Activated naive CD8-positive, alpha-beta T cell (primary cell): ENCODE measurements around the gene OXGR1.
"Not testable (repeated sequence)": the region's sequence is repeated elsewhere in the genome, so short reads cannot be mapped to it uniquely, and the experiment has no call there.

ENCODE experiments used
- H3K27ac Mint-ChIP-seq: one replicate; pipeline ENCODE4 v1.8.0; 2021; ENCODE audit warnings: mixed read lengths
- H3K27me3 Mint-ChIP-seq: one replicate; pipeline ENCODE4 v1.8.0; 2021; ENCODE audit warnings: mixed read lengths
- H3K36me3 Mint-ChIP-seq: one replicate; pipeline ENCODE4 v1.8.0; 2021; ENCODE audit warnings: mixed read lengths
- H3K4me1 Mint-ChIP-seq: one replicate; pipeline ENCODE4 v1.8.0; 2021; ENCODE audit warnings: low read depth, mixed read lengths
- H3K4me3 Mint-ChIP-seq: one replicate; pipeline ENCODE4 v1.8.0; 2021; ENCODE audit warnings: mild to moderate bottlenecking, mixed read lengths
- H3K9me3 Mint-ChIP-seq: one replicate; pipeline ENCODE4 v1.8.0; 2021; ENCODE audit warnings: low read depth, mixed read lengths

The OXGR1 gene

GRCh38 chr13:96996107-96996506 lies 1.8 kb upstream of the OXGR1 start:
- Mint-ChIP-seq H3K4me1 (peaks cover 8% of the 10 kb centered on the region), H3K27ac (no peak overlapping the region), H3K27me3 (peaks cover 49% of the 10 kb centered on the region), H3K36me3 (peaks cover 3% of the 10 kb centered on the region), H3K9me3 (peaks cover 4% of the 10 kb centered on the region), H3K4me3 (no peak overlapping the region)

- Mint-ChIP-seq H3K9me3 (peaks cover 4% of the 10 kb centered on the region), H3K27ac (no peak overlapping the region), H3K36me3 (peaks cover 3% of the 10 kb centered on the region), H3K27me3 (peaks cover 48% of the 10 kb centered on the region), H3K4me3 (peak overlapping the region; percentile 59), H3K4me1 (peaks cover 8% of the 10 kb centered on the region)
Measured at GRCh38 chr13:96994858-96995243, 575 bp upstream of the OXGR1 start.

- H3K4me3 Mint-ChIP-seq = peak overlapping the region; percentile 64
- H3K27me3 Mint-ChIP-seq = peaks cover 47% of the 10 kb centered on the region
- H3K27ac Mint-ChIP-seq = no peak overlapping the region
- H3K9me3 Mint-ChIP-seq = peaks cover 4% of the 10 kb centered on the region
- peaks cover 3% of the 10 kb centered on the region for H3K36me3 Mint-ChIP-seq
- peaks cover 8% of the 10 kb centered on the region for H3K4me1 Mint-ChIP-seq
Measured at GRCh38 chr13:96993634-96994016, 651 bp downstream of the OXGR1 start.

GRCh38 chr13:96992633-96993032 lies 1.6 kb downstream of the OXGR1 start:
- H3K27ac Mint-ChIP-seq = no peak overlapping the region
- peaks cover 49% of the 10 kb centered on the region for H3K27me3 Mint-ChIP-seq
- H3K4me3 Mint-ChIP-seq = no peak overlapping the region
- H3K36me3 Mint-ChIP-seq = peaks cover 3% of the 10 kb centered on the region
- peaks cover 4% of the 10 kb centered on the region for H3K9me3 Mint-ChIP-seq
- peaks cover 8% of the 10 kb centered on the region for H3K4me1 Mint-ChIP-seq

GRCh38 chr13:96991072-96991471 lies 3.2 kb downstream of the OXGR1 start:
- Mint-ChIP-seq H3K36me3 (peaks cover 3% of the 10 kb centered on the region), H3K9me3 (peaks cover 4% of the 10 kb centered on the region), H3K27me3 (peaks cover 50% of the 10 kb centered on the region), H3K27ac (no peak overlapping the region), H3K4me3 (no peak overlapping the region), H3K4me1 (peaks cover 8% of the 10 kb centered on the region)

GRCh38 chr13:96988441-96988840 lies 5.8 kb downstream of the OXGR1 start:
- H3K4me1 Mint-ChIP-seq = peaks cover 12% of the 10 kb centered on the region
- peaks cover 34% of the 10 kb centered on the region for H3K27me3 Mint-ChIP-seq
- no peak overlapping the region for H3K27ac Mint-ChIP-seq
- no peak overlapping the region for H3K4me3 Mint-ChIP-seq
- peaks cover 3% of the 10 kb centered on the region for H3K36me3 Mint-ChIP-seq
- H3K9me3 Mint-ChIP-seq = peaks cover 4% of the 10 kb centered on the region

GRCh38 chr13:96984051-96984508 lies 10.2 kb downstream of the OXGR1 start:
- H3K4me3 Mint-ChIP-seq = peak overlapping the region; percentile 33
- H3K27ac Mint-ChIP-seq = no peak overlapping the region
- peaks cover 9% of the 10 kb centered on the region for H3K27me3 Mint-ChIP-seq
- H3K9me3 Mint-ChIP-seq = peaks cover 4% of the 10 kb centered on the region
- H3K4me1 Mint-ChIP-seq = peaks cover 20% of the 10 kb centered on the region
- H3K36me3 Mint-ChIP-seq = no peaks in the 10 kb centered on the region

- Mint-ChIP-seq H3K4me1 (peaks cover 20% of the 10 kb centered on the region), H3K27me3 (peaks cover 4% of the 10 kb centered on the region), H3K4me3 (no peak overlapping the region), H3K9me3 (peaks cover 4% of the 10 kb centered on the region), H3K36me3 (no peaks in the 10 kb centered on the region), H3K27ac (no peak overlapping the region)
Measured at GRCh38 chr13:96982672-96983071, 11.6 kb downstream of the OXGR1 start.

- Mint-ChIP-seq H3K27me3 (peaks cover 18% of the 10 kb centered on the region), H3K4me1 (peaks cover 20% of the 10 kb centered on the region)
- H3K9me3 Mint-ChIP-seq, H3K4me3 Mint-ChIP-seq, H3K36me3 Mint-ChIP-seq, H3K27ac Mint-ChIP-seq: not testable (repeated sequence)
Measured at GRCh38 chr13:96979861-96980260, 14.4 kb downstream of the OXGR1 start.

GRCh38 chr13:96968027-96968426 lies 26.2 kb downstream of the OXGR1 start:
- Mint-ChIP-seq H3K36me3 (peaks cover 9% of the 10 kb centered on the region), H3K27ac (no peak overlapping the region), H3K4me1 (no peaks in the 10 kb centered on the region), H3K27me3 (no peaks in the 10 kb centered on the region), H3K9me3 (peaks cover 14% of the 10 kb centered on the region), H3K4me3 (no peak overlapping the region)

GRCh38 chr13:96967248-96967745 lies 27.0 kb downstream of the OXGR1 start:
- Mint-ChIP-seq H3K27me3 (peaks cover 2% of the 10 kb centered on the region), H3K4me3 (no peak overlapping the region), H3K27ac (no peak overlapping the region), H3K36me3 (peaks cover 9% of the 10 kb centered on the region), H3K4me1 (no peaks in the 10 kb centered on the region), H3K9me3 (peaks cover 14% of the 10 kb centered on the region)

GRCh38 chr13:96966415-96967102 lies 27.7 kb downstream of the OXGR1 start:
- peaks cover 2% of the 10 kb centered on the region for H3K27me3 Mint-ChIP-seq

GRCh38 chr13:96963786-96964475 lies 30.3 kb downstream of the OXGR1 start:
- H3K4me1 Mint-ChIP-seq = no peaks in the 10 kb centered on the region
- H3K27me3 Mint-ChIP-seq = peaks cover 2% of the 10 kb centered on the region
- H3K27ac Mint-ChIP-seq = no peak overlapping the region
- no peak overlapping the region for H3K4me3 Mint-ChIP-seq
- H3K36me3 Mint-ChIP-seq = peaks cover 9% of the 10 kb centered on the region
- peaks cover 4% of the 10 kb centered on the region for H3K9me3 Mint-ChIP-seq

More at GRCh38 chr13:96966415-96967102, 27.7 kb downstream of the OXGR1 start:
- Mint-ChIP-seq H3K4me3 (no peak overlapping the region), H3K36me3 (peaks cover 9% of the 10 kb centered on the region), H3K27ac (no peak overlapping the region), H3K4me1 (no peaks in the 10 kb centered on the region), H3K9me3 (peaks cover 14% of the 10 kb centered on the region)

GRCh38 chr13:96960379-96960778 lies 33.9 kb downstream of the OXGR1 start:
- no peak overlapping the region for H3K4me3 Mint-ChIP-seq
- H3K27ac Mint-ChIP-seq = no peak overlapping the region
- peaks cover 2% of the 10 kb centered on the region for H3K9me3 Mint-ChIP-seq
- peaks cover 2% of the 10 kb centered on the region for H3K27me3 Mint-ChIP-seq
- H3K4me1 Mint-ChIP-seq = no peaks in the 10 kb centered on the region
- H3K36me3 Mint-ChIP-seq = no peaks in the 10 kb centered on the region

- Mint-ChIP-seq H3K36me3 (no peaks in the 10 kb centered on the region), H3K27ac (no peak overlapping the region)
Measured at GRCh38 chr13:96958286-96958891, 35.9 kb downstream of the OXGR1 start.

More at GRCh38 chr13:96958286-96958891, 35.9 kb downstream of the OXGR1 start:
- H3K9me3 Mint-ChIP-seq = no peaks in the 10 kb centered on the region
- no peaks in the 10 kb centered on the region for H3K4me1 Mint-ChIP-seq
- peaks cover 2% of the 10 kb centered on the region for H3K27me3 Mint-ChIP-seq
- no peak overlapping the region for H3K4me3 Mint-ChIP-seq
